Subcutaneous adipose tissue (tissue), 4 donors: ENCODE results near the gene LDB2. TPM values are rescaled to one million over a fixed set of nuclear protein-coding genes. Genes with fewer than 3 reads are reported as not detected.

Experiments used
- CTCF ChIP-seq: fragments of 450-650 bp; IDR thresholded peaks from one replicate; pipeline ENCODE4 v1.5.1; 2016; ENCODE audit warnings: low read depth, mild to moderate bottlenecking, control low read depth, antibody characterized with exemption, moderate library complexity
- total RNA-seq, 4 donors: library from RNA; depleted of rRNA; stranded (reverse); fragments of >200 nt; gene quantifications; one replicate each; pipeline ENCODE4 v1.1.0, GENCODE V29; 2016

The LDB2 gene
- total RNA-seq, 4 donors from 2014 or later: 19.0 to 122 (median 42.6) TPM

DNA sequence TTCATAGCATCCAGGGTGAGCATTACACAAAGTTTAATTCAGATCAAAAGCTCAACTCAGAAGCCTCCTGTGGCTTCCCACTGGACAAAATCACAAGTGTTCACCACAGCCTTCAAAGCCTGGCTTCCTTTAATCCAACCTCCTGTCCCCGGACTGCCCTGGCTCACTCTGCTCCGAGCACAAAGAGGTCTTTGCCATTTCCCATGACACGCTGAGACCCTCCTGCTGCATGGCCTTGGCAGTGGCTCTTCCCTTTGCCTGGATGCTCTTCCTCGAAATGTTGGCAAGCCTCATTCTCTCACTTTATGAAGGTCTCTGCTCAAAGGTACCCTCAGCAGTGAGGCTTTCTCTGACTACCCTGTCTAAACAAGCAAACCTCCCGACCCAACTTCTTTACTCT, 41.0 kb downstream of the LDB2 start:
- TF ChIP-seq CTCF: no peak

DNA sequence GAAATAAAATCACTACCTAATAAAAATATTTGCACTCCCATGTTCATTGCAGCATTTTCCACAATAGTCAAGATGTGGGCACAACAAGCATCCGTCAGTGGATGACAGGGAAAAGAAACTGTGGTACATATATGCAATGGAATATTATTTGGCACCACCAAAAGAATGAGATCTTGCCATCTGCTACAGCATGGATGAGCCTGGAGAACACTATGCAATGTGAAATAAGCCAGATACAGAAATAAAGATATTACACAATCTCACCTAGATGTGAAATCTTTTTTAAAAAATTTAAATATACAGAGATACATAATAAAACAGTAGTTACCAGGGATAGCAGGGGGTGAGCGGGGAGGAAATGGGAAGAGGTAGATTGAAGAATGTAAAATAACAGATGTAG, 44.8 kb downstream of the LDB2 start:
- TF ChIP-seq CTCF: no peak

- no peak for TF ChIP-seq CTCF
Observed at GRCh38 chr4:16852644-16853043, 45.8 kb downstream of the LDB2 start.

GRCh38 chr4:16852228-16852627, 46.2 kb downstream of the LDB2 start:
- no peak for TF ChIP-seq CTCF

DNA sequence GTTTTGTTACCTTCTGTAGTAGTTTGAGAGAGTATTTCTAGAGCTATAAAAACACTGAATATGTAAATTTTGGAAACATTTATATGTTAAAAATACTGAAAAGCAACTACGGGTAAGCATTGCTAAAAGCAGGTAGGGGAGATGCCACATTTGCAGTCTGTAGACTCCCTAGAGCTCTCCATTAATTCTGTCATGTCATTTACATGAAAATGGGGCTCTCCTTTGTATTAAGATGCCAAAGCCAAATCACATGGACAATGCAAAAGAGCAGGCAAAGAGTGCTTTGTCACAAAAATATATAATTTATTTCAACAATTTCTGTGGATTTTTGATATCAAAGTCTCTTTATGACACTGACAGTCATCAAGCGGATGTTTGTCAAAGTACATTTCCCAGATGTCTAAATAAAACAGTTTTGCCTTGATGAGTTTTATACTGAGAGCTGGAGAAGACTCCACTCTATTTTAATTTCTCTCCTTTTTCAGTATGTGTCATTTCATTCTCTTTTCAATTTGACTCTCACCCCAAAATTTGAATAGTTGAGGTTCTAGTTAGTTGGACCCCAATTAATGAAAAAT, 51.8 kb downstream of the LDB2 start:
- TF ChIP-seq CTCF: no peak

DNA sequence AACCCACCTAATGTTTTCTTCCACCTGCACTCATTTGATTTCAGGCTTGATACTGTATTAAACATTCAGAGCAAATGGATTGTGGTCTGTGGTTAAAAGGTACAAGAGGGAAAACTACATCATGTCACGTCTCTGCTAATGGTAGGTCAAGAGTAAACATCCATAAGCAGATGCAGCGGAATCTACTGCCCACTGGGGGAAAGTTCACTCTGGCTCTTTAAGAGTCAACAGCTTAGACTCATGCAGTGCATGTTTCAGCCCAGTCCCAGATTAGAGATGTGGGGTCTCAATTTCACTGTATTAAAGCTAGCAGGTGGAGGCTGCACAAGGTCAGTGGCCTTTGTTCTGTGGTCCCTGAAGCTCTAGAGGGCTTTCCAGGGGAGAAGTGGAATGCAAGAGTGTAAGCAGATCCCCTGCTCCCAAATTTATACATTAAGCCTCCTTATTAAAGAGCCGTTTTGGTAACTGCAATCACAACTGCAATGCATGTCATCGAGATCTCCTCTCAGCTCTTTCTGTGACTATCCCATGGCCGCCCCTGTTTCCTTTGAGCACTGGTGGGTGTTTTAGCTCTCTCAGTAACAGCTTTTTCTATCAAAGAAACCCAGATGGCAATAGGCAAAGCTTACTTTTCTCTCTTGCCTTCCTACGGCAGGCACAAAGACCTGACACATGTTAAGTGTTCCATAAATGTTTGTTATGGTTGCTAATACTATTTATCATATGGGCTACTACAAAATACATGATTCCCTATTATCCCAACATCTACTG, 53.4 kb downstream of the LDB2 start:
- no peak for TF ChIP-seq CTCF

DNA sequence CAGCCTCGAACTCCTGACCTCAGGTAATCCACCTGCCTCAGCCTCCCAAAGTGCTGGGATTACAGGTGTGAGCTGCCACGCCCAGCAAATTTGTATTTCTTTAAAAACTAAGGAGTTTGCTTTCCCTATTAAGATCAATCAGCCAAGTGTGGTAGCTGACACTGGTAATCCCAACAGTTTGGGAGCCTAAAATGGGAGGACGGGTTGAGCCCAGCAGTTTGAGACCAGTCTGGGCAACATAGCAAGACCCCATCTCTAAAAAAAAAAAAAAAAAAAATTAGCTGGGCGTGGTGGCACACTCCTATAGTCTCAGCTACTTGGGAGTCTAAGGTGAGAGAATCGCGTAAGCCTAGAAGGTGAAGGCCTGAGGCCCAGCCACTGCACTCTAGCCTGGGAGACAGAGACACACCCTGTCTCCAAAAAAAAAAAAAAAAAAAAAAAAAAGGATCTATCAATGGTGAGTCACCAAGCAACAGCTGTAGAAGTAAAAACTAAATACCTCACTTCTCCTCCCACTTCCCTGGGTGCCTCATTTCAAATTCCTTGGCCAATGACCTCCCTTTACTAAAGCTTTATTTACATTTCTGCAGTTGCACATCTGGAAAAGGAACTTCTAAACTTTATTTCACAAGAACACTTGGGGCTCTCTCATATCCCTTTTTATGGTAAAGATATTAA, 54.5 kb downstream of the LDB2 start:
- no peak for TF ChIP-seq CTCF
